HEK293 (cell line): ENCODE results near the gene PBLD.

ENCODE experiments used
- CTCF ChIP-seq: fragments of 450-650 bp; formaldehyde crosslinking; IDR thresholded peaks from 2 replicates; pipeline ENCODE4 v1.5.1; 2016; ENCODE audit warnings: missing biosample characterization, missing genetic modification characterization
- ZBTB17 ChIP-seq: fragments of 450-650 bp; formaldehyde crosslinking; IDR thresholded peaks from 2 replicates; pipeline ENCODE4 v1.5.1; 2016; ENCODE audit warnings: missing biosample characterization, missing genetic modification characterization
- ZBTB21 ChIP-seq: fragments of 450-650 bp; formaldehyde crosslinking; IDR thresholded peaks from 2 replicates; pipeline ENCODE4 v1.5.1; 2017; ENCODE audit warnings: missing biosample characterization, missing genetic modification characterization
- ZNF530 ChIP-seq: fragments of 450-650 bp; formaldehyde crosslinking; IDR thresholded peaks from 2 replicates; pipeline ENCODE4 v1.5.1; 2016; ENCODE audit warnings: low read depth, missing biosample characterization, missing genetic modification characterization
- ZNF707 ChIP-seq: fragments of 450-650 bp; formaldehyde crosslinking; IDR thresholded peaks from 2 replicates; pipeline ENCODE4 v1.5.1; 2016; ENCODE audit warnings: missing biosample characterization, missing genetic modification characterization
- TF ChIP-seq, protein P1 (sequence below): fragments of 450-650 bp; formaldehyde crosslinking; IDR thresholded peaks from 2 replicates; pipeline ENCODE4 v1.5.1; 2016; ENCODE audit warnings: missing biosample characterization, missing genetic modification characterization
- TF ChIP-seq, protein P2 (sequence below): fragments of 450-650 bp; formaldehyde crosslinking; IDR thresholded peaks from 2 replicates; pipeline ENCODE4 v1.5.1; 2016; ENCODE audit warnings: missing biosample characterization, missing genetic modification characterization
- TF ChIP-seq, protein P3 (sequence below): fragments of 450-650 bp; formaldehyde crosslinking; IDR thresholded peaks from 2 replicates; pipeline ENCODE4 v1.5.1; 2016; ENCODE audit warnings: missing biosample characterization, missing genetic modification characterization, low read depth

- TF ChIP-seq CTCF = no peak
- no peak for TF ChIP-seq ZNF707
- no peak for TF ChIP-seq ZBTB17
- no peak for TF ChIP-seq ZBTB21 (tag by site-specific recombination)
- TF ChIP-seq, protein P1, sequence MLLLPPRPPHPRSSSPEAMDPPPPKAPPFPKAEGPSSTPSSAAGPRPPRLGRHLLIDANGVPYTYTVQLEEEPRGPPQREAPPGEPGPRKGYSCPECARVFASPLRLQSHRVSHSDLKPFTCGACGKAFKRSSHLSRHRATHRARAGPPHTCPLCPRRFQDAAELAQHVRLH (tag by site-specific recombination) = no peak
- TF ChIP-seq ZNF530 = no peak
- TF ChIP-seq, protein P2, sequence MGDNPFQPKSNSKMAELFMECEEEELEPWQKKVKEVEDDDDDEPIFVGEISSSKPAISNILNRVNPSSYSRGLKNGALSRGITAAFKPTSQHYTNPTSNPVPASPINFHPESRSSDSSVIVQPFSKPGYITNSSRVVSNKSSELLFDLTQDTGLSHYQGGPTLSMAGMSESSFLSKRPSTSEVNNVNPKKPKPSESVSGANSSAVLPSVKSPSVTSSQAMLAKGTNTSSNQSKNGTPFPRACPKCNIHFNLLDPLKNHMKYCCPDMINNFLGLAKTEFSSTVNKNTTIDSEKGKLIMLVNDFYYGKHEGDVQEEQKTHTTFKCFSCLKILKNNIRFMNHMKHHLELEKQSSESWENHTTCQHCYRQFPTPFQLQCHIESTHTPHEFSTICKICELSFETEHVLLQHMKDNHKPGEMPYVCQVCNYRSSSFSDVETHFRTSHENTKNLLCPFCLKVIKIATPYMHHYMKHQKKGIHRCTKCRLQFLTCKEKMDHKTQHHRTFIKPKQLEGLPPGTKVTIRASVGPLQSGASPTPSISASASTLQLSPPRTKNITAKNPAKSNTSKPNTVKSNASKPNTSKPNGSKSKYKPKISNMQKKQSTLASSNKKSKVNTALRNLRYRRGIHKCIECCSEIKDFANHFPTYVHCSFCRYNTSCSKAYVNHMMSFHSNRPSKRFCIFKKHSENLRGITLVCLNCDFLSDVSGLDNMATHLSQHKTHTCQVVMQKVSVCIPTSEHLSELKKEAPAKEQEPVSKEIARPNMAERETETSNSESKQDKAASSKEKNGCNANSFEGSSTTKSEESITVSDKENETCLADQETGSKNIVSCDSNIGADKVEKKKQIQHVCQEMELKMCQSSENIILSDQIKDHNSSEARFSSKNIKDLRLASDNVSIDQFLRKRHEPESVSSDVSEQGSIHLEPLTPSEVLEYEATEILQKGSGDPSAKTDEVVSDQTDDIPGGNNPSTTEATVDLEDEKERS (tag by site-specific recombination) = no peak
- TF ChIP-seq, protein P3, sequence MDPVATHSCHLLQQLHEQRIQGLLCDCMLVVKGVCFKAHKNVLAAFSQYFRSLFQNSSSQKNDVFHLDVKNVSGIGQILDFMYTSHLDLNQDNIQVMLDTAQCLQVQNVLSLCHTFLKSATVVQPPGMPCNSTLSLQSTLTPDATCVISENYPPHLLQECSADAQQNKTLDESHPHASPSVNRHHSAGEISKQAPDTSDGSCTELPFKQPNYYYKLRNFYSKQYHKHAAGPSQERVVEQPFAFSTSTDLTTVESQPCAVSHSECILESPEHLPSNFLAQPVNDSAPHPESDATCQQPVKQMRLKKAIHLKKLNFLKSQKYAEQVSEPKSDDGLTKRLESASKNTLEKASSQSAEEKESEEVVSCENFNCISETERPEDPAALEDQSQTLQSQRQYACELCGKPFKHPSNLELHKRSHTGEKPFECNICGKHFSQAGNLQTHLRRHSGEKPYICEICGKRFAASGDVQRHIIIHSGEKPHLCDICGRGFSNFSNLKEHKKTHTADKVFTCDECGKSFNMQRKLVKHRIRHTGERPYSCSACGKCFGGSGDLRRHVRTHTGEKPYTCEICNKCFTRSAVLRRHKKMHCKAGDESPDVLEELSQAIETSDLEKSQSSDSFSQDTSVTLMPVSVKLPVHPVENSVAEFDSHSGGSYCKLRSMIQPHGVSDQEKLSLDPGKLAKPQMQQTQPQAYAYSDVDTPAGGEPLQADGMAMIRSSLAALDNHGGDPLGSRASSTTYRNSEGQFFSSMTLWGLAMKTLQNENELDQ (tag by site-specific recombination) = no peak
These were observed 95.6 kb downstream of the PBLD start for GRCh38 chr10:68237173-68237572.
